GM12878 (cell line): ENCODE results near the gene GPR39. TPM values are rescaled to one million over a fixed set of nuclear protein-coding genes. Genes with fewer than 3 reads are reported as not detected.

Experiments
- ATAC-seq: fragments of 200-7000 bp; cut with Tn5 transposase; 3 replicates; pipeline ENCODE4 v1.9.1; 2020; ENCODE audit warnings: mild to moderate bottlenecking, moderate library complexity
- BruUV-seq: library from RNA; stranded (reverse); fragments of 400-500 nt; replicated peaks from 2 replicates; lab custom pipeline; 2021; lab: Mats Ljungman, UMichigan
- CTCF ChIA-PET: fragments of 300-600 bp; sonication (Branson Sonifier 250); formaldehyde crosslinking; extraction: SDS; loops from one replicate; lab custom pipeline; 2021; ENCODE audit warnings: inconsistent platforms; lab: Yijun Ruan, JAX
- POLR2A ChIA-PET: fragments of 350-600 bp; formaldehyde crosslinking; extraction: SDS; loops from one replicate; lab custom pipeline; 2021; ENCODE audit warnings: inconsistent platforms; lab: Charles Lee
- RAD21 ChIA-PET: fragments of 300-600 bp; sonication (Branson Sonifier 250); formaldehyde crosslinking; loops from one replicate; lab custom pipeline; 2023; ENCODE audit warnings: antibody characterized with exemption; ENCODE audit not compliant: unreplicated experiment; lab: Charles Lee
- SMC1A ChIA-PET: fragments of 300-600 bp; sonication (Branson Sonifier 250); formaldehyde crosslinking; loops from one replicate; lab custom pipeline; 2023; ENCODE audit not compliant: unreplicated experiment, uncharacterized antibody; lab: Charles Lee
- DNase-seq: peaks from one replicate; pipeline ENCODE4 v3.0.0-alpha.2; 2011; ENCODE audit warnings: low read depth, low spot score
- FAIRE-seq: peaks from 3 replicates; lab custom pipeline; 2011; peaks lifted over from hg19 to GRCh38; lab: Jason Lieb, UNC
- H2AFZ ChIP-seq: 2 replicates; pipeline ENCODE4 v1.6.0; 2011; ENCODE audit warnings: low read depth, low read length, control low read depth; ENCODE audit not compliant: control insufficient read depth
- H3K27ac ChIP-seq: 2 replicates; pipeline ENCODE4 v1.5.1; 2011; ENCODE audit warnings: control low read depth; ENCODE audit not compliant: control insufficient read depth, insufficient read depth
- H3K27me3 ChIP-seq, 2 experiments: replicated peaks in 1 of 2; 2 replicates each; pipeline versions ENCODE4 v1.6.0 to v1.6.1; 2011; ENCODE audit warnings: low read length in 1 of 2; ENCODE audit not compliant: control insufficient read depth in 2 of 2, insufficient read depth in 2 of 2
- H3K36me3 ChIP-seq, 2 experiments: 2 replicates each; pipeline ENCODE4 v1.5.1; 2011; ENCODE audit warnings: low read length in 1 of 2; ENCODE audit not compliant: control insufficient read depth in 2 of 2, insufficient read depth in 2 of 2
- H3K4me1 ChIP-seq: 2 replicates; pipeline ENCODE4 v1.6.1; 2011; ENCODE audit warnings: mild to moderate bottlenecking, low read length, moderate library complexity, mixed read lengths; ENCODE audit not compliant: control insufficient read depth, insufficient read depth
- H3K4me2 ChIP-seq: 2 replicates; pipeline ENCODE4 v1.6.0; 2011; ENCODE audit warnings: control low read depth; ENCODE audit not compliant: control insufficient read depth, insufficient read depth
- H3K4me3 ChIP-seq: fragments of 200-600 bp; sonication (generic); 2 replicates; pipeline ENCODE4 v1.5.1; 2016
- H3K79me2 ChIP-seq: 2 replicates; pipeline ENCODE4 v1.6.0; 2011; ENCODE audit warnings: low read length; ENCODE audit not compliant: control insufficient read depth, insufficient read depth
- H3K9ac ChIP-seq: 2 replicates; pipeline ENCODE4 v1.8.0; 2011; ENCODE audit warnings: low read length, control low read depth, mixed read lengths; ENCODE audit not compliant: control insufficient read depth, insufficient read depth
- H3K9me3 ChIP-seq: replicated peaks from 3 replicates; pipeline ENCODE4 v1.5.1; 2011; ENCODE audit warnings: mild to moderate bottlenecking, low read length; ENCODE audit not compliant: control insufficient read depth, insufficient read depth
- H4K20me1 ChIP-seq: 2 replicates; pipeline ENCODE4 v1.6.0; 2011; ENCODE audit not compliant: control insufficient read depth, insufficient read depth
- BCL11A ChIP-seq: IDR thresholded peaks from 2 replicates; pipeline ENCODE4 v1.6.1; 2011; ENCODE audit warnings: low read depth, low read length
- ETV6 ChIP-seq, 2 experiments: fragments of 450-650 bp in 1 of 2; IDR thresholded peaks in 1 of 2; conservative IDR thresholded peaks in 1 of 2; 2 replicates each; pipeline ENCODE4 v1.6.1; 2014; ENCODE audit warnings: antibody characterized with exemption in 1 of 2, borderline replicate concordance in 1 of 2, low read depth in 1 of 2, mild to moderate bottlenecking in 1 of 2, moderate library complexity in 1 of 2
- EZH2 ChIP-seq: IDR thresholded peaks from 2 replicates; pipeline ENCODE4 v1.6.1; 2012; ENCODE audit warnings: low read depth, mild to moderate bottlenecking, control low read depth, inconsistent platforms, low read length, borderline replicate concordance; ENCODE audit not compliant: control insufficient read depth
- MEF2B ChIP-seq: fragments of 450-650 bp; IDR thresholded peaks from 2 replicates; pipeline ENCODE4 v1.6.1; 2018; ENCODE audit warnings: mild to moderate bottlenecking, moderate library complexity; ENCODE audit not compliant: partially characterized antibody, poor library complexity, severe bottlenecking
- SREBF2 ChIP-seq: IDR thresholded peaks from 2 replicates; pipeline ENCODE4 v1.6.1; 2012; ENCODE audit warnings: mild to moderate bottlenecking, low read length
- YY1 ChIP-seq: IDR thresholded peaks from 2 replicates; pipeline ENCODE4 v1.6.1; 2011; ENCODE audit warnings: low read depth, mild to moderate bottlenecking, low read length
- WGBS: methylation state at CpG from one replicate; pipeline ENCODE4 v1.1.6; 2016; ENCODE audit warnings: low lambda C conversion rate; ENCODE audit not compliant: insufficient replicate concordance, insufficient coverage; ENCODE audit errors: missing lambda C conversion rate; 5-methylcytosine and 5-hydroxymethylcytosine counted together
- in situ Hi-C: fragments of 300-500 bp; cut with MboI; formaldehyde crosslinking; loops from 9 replicates; pipeline ENCODE4 v1.14.3; 2018; ENCODE audit warnings: mixed read lengths
- intact Hi-C: fragments of 100-400 bp; cut with micrococcal nuclease; formaldehyde crosslinking; loops from one replicate; pipeline ENCODE4 v1.14.2; 2022; ENCODE audit not compliant: unreplicated experiment
- polyA plus RNA-seq, 11 experiments: library from polyadenylated mRNA; depleted of rRNA in 4 of 11; unstranded in 6 of 11; stranded (reverse) in 5 of 11; fragments of >200 nt; fragmentation: Nextera tagmentation in 4 of 11; fragmentation: Illumina TruSeq in 1 of 11; extraction: Ambion mirVana in 4 of 11; extraction: Trizol in 1 of 11; gene quantifications; 1 replicate in 1 of 11; 2 replicates in 10 of 11; pipeline versions ENCODE4 v1.2.1 to v1.2.3, GENCODE V29; 2011 to 2016; ENCODE audit warnings: inconsistent platforms in 2 of 11, missing spikeins in 2 of 11, low read depth in 1 of 11
- total RNA-seq, 4 experiments: library from RNA; depleted of rRNA in 3 of 4; stranded (reverse); fragments of >200 nt in 3 of 4; fragmentation: Illumina TruSeq in 1 of 4; extraction: Trizol in 1 of 4; gene quantifications; 2 replicates each; pipeline versions ENCODE4 v1.2.1 to v1.2.3, GENCODE V29; 2013 to 2021
- TF ChIP-seq, protein P1 (sequence below): fragments of 150-350 bp; IDR thresholded peaks from 2 replicates; pipeline ENCODE4 v1.6.1; 2014; ENCODE audit warnings: mild to moderate bottlenecking, low read depth, low read length
- TF ChIP-seq, protein P2 (sequence below): fragments of 450-650 bp; IDR thresholded peaks from 2 replicates; pipeline ENCODE4 v1.6.1; 2016; ENCODE audit warnings: mild to moderate bottlenecking, moderate library complexity, borderline replicate concordance

Gene GPR39
- total and polyA plus RNA-seq, 10 of the 15 experiments (the other 5 are each of a cell fraction or from before 2014, with no cell fraction given): 0.05 to 0.23 TPM; not detected in 8

DNA sequence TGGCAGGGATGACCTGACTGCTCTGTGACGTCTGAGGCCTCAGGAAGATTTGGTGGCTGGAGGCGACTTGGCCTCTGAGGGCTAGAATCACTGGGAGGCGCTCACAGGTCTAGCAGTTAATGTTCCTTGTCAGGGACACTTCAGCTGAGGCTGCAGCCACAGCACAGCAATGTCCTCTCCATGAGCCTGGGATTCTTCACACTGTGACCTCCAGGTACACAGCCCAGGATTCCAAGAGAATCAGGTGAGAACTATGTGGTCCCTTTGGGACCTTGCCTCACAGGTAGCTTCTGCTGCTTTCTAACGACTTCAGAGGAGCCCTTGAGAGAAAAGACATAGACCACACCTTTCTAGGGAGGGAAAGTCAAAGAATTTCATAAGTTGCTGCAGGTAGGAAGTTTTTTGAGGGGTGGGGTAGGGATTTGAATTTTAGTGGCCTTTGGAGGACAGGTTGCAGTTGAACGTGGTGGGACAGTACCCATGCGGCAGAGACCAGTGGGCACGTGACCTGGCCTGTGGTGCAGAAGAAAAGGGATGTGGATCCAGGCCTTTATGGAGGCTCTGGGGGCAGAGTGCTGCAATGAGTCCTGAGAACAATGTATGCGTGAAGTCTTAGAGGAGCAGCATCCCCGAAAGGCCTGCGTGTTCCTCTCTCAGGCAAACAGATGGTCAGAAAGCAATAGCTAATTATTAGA lies 167.2 kb downstream of the GPR39 start:
- Histone ChIP-seq H3K79me2 (no peaks in the 10 kb centered on the region), H3K4me1 (no peaks in the 10 kb centered on the region), H2AFZ (no peak overlapping the region), H3K9me3 (no peaks in the 10 kb centered on the region), H3K27me3 (peaks cover 0 to 2% of the 10 kb centered on the region in 2 experiments; a peak in 1 of 4 replicates), H4K20me1 (no peaks in the 10 kb centered on the region), H3K4me3 (no peak overlapping the region), H3K27ac (no peak overlapping the region), H3K9ac (no peak overlapping the region), H3K4me2 (no peak overlapping the region), H3K36me3 (no peaks in the 10 kb centered on the region)
- ChIA-PET SMC1A (interaction anchor here (0.6 kb wide), 1 partner anchor 730 kb away, joined by 3 read pairs; no protein-coding TSS in a partner anchor), POLR2A (no interaction called here), CTCF (no interaction called here), RAD21 (no interaction called here)
- FAIRE-seq: no peak
- no peak for TF ChIP-seq BCL11A
- TF ChIP-seq MEF2B: no peak
- TF ChIP-seq SREBF2: no peak
- TF ChIP-seq, protein P1, sequence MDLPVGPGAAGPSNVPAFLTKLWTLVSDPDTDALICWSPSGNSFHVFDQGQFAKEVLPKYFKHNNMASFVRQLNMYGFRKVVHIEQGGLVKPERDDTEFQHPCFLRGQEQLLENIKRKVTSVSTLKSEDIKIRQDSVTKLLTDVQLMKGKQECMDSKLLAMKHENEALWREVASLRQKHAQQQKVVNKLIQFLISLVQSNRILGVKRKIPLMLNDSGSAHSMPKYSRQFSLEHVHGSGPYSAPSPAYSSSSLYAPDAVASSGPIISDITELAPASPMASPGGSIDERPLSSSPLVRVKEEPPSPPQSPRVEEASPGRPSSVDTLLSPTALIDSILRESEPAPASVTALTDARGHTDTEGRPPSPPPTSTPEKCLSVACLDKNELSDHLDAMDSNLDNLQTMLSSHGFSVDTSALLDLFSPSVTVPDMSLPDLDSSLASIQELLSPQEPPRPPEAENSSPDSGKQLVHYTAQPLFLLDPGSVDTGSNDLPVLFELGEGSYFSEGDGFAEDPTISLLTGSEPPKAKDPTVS: no peak
- TF ChIP-seq ETV6 (conservative IDR thresholded peaks at IDR 0.05 in 1 of 2, IDR thresholded peaks at IDR 0.05 in 1 of 2; ENCODE audit: borderline replicate concordance in 1 of 2, low read depth in 1 of 2): no peak
- no peak for TF ChIP-seq YY1
- TF ChIP-seq EZH2: no peak
- TF ChIP-seq, protein P2, sequence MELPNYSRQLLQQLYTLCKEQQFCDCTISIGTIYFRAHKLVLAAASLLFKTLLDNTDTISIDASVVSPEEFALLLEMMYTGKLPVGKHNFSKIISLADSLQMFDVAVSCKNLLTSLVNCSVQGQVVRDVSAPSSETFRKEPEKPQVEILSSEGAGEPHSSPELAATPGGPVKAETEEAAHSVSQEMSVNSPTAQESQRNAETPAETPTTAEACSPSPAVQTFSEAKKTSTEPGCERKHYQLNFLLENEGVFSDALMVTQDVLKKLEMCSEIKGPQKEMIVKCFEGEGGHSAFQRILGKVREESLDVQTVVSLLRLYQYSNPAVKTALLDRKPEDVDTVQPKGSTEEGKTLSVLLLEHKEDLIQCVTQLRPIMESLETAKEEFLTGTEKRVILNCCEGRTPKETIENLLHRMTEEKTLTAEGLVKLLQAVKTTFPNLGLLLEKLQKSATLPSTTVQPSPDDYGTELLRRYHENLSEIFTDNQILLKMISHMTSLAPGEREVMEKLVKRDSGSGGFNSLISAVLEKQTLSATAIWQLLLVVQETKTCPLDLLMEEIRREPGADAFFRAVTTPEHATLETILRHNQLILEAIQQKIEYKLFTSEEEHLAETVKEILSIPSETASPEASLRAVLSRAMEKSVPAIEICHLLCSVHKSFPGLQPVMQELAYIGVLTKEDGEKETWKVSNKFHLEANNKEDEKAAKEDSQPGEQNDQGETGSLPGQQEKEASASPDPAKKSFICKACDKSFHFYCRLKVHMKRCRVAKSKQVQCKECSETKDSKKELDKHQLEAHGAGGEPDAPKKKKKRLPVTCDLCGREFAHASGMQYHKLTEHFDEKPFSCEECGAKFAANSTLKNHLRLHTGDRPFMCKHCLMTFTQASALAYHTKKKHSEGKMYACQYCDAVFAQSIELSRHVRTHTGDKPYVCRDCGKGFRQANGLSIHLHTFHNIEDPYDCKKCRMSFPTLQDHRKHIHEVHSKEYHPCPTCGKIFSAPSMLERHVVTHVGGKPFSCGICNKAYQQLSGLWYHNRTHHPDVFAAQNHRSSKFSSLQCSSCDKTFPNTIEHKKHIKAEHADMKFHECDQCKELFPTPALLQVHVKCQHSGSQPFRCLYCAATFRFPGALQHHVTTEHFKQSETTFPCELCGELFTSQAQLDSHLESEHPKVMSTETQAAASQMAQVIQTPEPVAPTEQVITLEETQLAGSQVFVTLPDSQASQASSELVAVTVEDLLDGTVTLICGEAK: no peak
- ATAC-seq: no peak
- BruUV-seq: no TSS peak
- 23% methylated on average over 10 of the region's 10 CpGs for WGBS
- intact Hi-C loops: no loop called here
- in situ Hi-C loops: no loop called here
- DNase-seq: no peak
